Measurements from ENCODE around the gene SERPINB6. TPM values are rescaled to one million over a fixed set of nuclear protein-coding genes. Genes with fewer than 3 reads are reported as not detected.

SERPINB6 gene
- total RNA-seq, 1 experiment from 2014 or later, result 34.8 TPM

GRCh38 chr6:3007571-3007970 lies 36.2 kb upstream of the SERPINB6 start:
- H3K27ac ChIP-seq (ENCODE audit: low read depth, low read length, poor library complexity, severe bottlenecking), result no peak overlapping the region
- no peak for TF ChIP-seq CTCF (conservative IDR thresholded peaks at IDR 0.05; ENCODE audit: low read depth, low read length)
- TF ChIP-seq EZH2 (IDR thresholded peaks at IDR 0.05; ENCODE audit: borderline replicate concordance, low read depth, low read length, poor library complexity, severe bottlenecking), result no peak
- no peak overlapping the region for H3K4me3 ChIP-seq (ENCODE audit: low read depth, low read length, poor library complexity, severe bottlenecking)
- ChIA-PET CTCF (no interaction called here), POLR2A (ENCODE audit: low non-redundant PET) (no interaction called here)
- peaks cover 18% of the 10 kb centered on the region for H3K9me3 ChIP-seq (ENCODE audit: low read depth, low read length, poor library complexity, severe bottlenecking)
- no peak for DNase-seq (ENCODE audit: low spot score)
- H3K27me3 ChIP-seq (replicated peaks; ENCODE audit: insufficient read depth, low read depth, low read length, poor library complexity), result no peaks in the 10 kb centered on the region
- intact Hi-C loops (cut with micrococcal nuclease; ENCODE audit: unreplicated experiment), result no loop called here
- H3K36me3 ChIP-seq (ENCODE audit: insufficient read depth, low read length, poor library complexity, severe bottlenecking), result peaks cover 66% of the 10 kb centered on the region
- no TSS peak for BruUV-seq (replicated peaks)
- H3K4me1 ChIP-seq (ENCODE audit: insufficient read depth, low read length, poor library complexity, severe bottlenecking), result no peaks in the 10 kb centered on the region

- CTCF ChIA-PET, result no interaction called here
- Histone ChIP-seq H3K9me3 (ENCODE audit: low read depth, low read length, poor library complexity, severe bottlenecking) (peaks cover 17% of the 10 kb centered on the region), H3K27ac (ENCODE audit: low read depth, low read length, poor library complexity, severe bottlenecking) (no peak overlapping the region), H3K27me3 (replicated peaks; ENCODE audit: insufficient read depth, low read depth, low read length, poor library complexity) (no peaks in the 10 kb centered on the region), H3K36me3 (ENCODE audit: insufficient read depth, low read length, poor library complexity, severe bottlenecking) (peaks cover 55% of the 10 kb centered on the region), H3K4me1 (ENCODE audit: insufficient read depth, low read length, poor library complexity, severe bottlenecking) (no peaks in the 10 kb centered on the region), H3K4me3 (ENCODE audit: low read depth, low read length, poor library complexity, severe bottlenecking) (no peak overlapping the region)
- no TSS peak for BruUV-seq (replicated peaks)
- intact Hi-C loops (cut with micrococcal nuclease; ENCODE audit: unreplicated experiment), result no loop called here
- no peak for DNase-seq (ENCODE audit: low spot score)
- POLR2A ChIA-PET (ENCODE audit: low non-redundant PET), result no interaction called here
- no peak for TF ChIP-seq EZH2 (IDR thresholded peaks at IDR 0.05; ENCODE audit: borderline replicate concordance, low read depth, low read length, poor library complexity, severe bottlenecking)
- TF ChIP-seq CTCF (conservative IDR thresholded peaks at IDR 0.05; ENCODE audit: low read depth, low read length), result no peak
Observed at GRCh38 chr6:3006476-3006875, 35.1 kb upstream of the SERPINB6 start.

DNA sequence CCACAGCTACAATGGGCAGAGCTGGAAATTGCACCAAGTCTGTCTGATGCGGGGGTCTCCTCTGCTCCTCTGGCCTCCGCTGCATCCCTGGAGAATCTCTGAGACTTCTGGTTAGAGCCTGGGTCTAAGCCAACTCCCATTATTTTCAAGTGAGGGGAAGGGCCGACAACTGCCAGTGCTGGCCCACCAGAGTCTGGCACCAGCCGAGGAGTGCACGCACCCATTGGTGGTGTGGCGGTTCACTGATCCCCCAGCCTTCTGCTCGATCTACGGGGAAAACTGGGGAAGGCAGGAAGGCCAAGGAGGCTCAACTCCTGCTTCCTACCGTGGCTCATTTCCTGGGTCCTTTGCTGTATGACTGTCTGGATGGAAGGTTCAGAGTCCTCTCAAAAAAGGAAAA lies 34.5 kb upstream of the SERPINB6 start:
- no peaks in the 10 kb centered on the region for H3K27me3 ChIP-seq (replicated peaks; ENCODE audit: insufficient read depth, low read depth, low read length, poor library complexity)
- intact Hi-C loops (cut with micrococcal nuclease; ENCODE audit: unreplicated experiment), result no loop called here
- DNase-seq (ENCODE audit: low spot score), result no peak
- H3K4me1 ChIP-seq (ENCODE audit: insufficient read depth, low read length, poor library complexity, severe bottlenecking), result no peaks in the 10 kb centered on the region
- H3K4me3 ChIP-seq (ENCODE audit: low read depth, low read length, poor library complexity, severe bottlenecking), result no peak overlapping the region
- ChIA-PET POLR2A (ENCODE audit: low non-redundant PET) (no interaction called here), CTCF (no interaction called here)
- peaks cover 49% of the 10 kb centered on the region for H3K36me3 ChIP-seq (ENCODE audit: insufficient read depth, low read length, poor library complexity, severe bottlenecking)
- TF ChIP-seq EZH2 (IDR thresholded peaks at IDR 0.05; ENCODE audit: borderline replicate concordance, low read depth, low read length, poor library complexity, severe bottlenecking) (no peak), CTCF (conservative IDR thresholded peaks at IDR 0.05; ENCODE audit: low read depth, low read length) (no peak)
- H3K27ac ChIP-seq (ENCODE audit: low read depth, low read length, poor library complexity, severe bottlenecking), result no peak overlapping the region
- BruUV-seq (replicated peaks), result no TSS peak
- H3K9me3 ChIP-seq (ENCODE audit: low read depth, low read length, poor library complexity, severe bottlenecking), result peaks cover 11% of the 10 kb centered on the region

Measured in A673 (cell line).